Nephron progenitor cell (in vitro differentiated cells): Measurements from ENCODE around the gene C17orf78.
A peak's percentile ranks its signal among the peaks of the same experiment; 100 is the strongest.

Source experiments
- DNase-seq: peaks from one replicate; pipeline ENCODE4 v3.0.0; 2021
- H3K27ac Mint-ChIP-seq: 2 replicates; pipeline ENCODE4 v1.8.0; 2021; ENCODE audit warnings: mild to moderate bottlenecking, moderate library complexity, mixed read lengths
- H3K27me3 Mint-ChIP-seq: 2 replicates; pipeline ENCODE4 v1.8.0; 2021; ENCODE audit warnings: mild to moderate bottlenecking, low read depth, mixed read lengths; ENCODE audit not compliant: poor library complexity
- H3K36me3 Mint-ChIP-seq: 2 replicates; pipeline ENCODE4 v1.8.0; 2021; ENCODE audit warnings: low read depth, mixed read lengths
- H3K4me1 Mint-ChIP-seq: 2 replicates; pipeline ENCODE4 v1.8.0; 2021; ENCODE audit warnings: mixed read lengths
- H3K4me3 Mint-ChIP-seq: 2 replicates; pipeline ENCODE4 v1.8.0; 2021; ENCODE audit warnings: mild to moderate bottlenecking, moderate library complexity, mixed read lengths
- H3K9me3 Mint-ChIP-seq: 2 replicates; pipeline ENCODE4 v1.8.0; 2021; ENCODE audit warnings: mild to moderate bottlenecking, moderate library complexity, mixed read lengths
- CTCF ChIP-seq: fragments of 200-600 bp; sonication (generic); IDR thresholded peaks from 2 replicates; pipeline ENCODE4 v1.5.0; 2021; ENCODE audit warnings: antibody characterized with exemption

C17orf78 gene

GRCh38 chr17:37375706-37376105, at the start of gene C17orf78:
C17orf78 (plus strand) TSS chr17:37375985; CDS start chr17:37376093, 108 bp downstream.
- peaks cover 5% of the 10 kb centered on the region for H3K36me3 Mint-ChIP-seq
- H3K9me3 Mint-ChIP-seq = peaks cover 6% of the 10 kb centered on the region
- no peaks in the 10 kb centered on the region for H3K27me3 Mint-ChIP-seq
- DNase-seq = no peak
- H3K4me3 Mint-ChIP-seq = no peak within 1 kb of the TSS
- peaks cover 9% of the 10 kb centered on the region for H3K4me1 Mint-ChIP-seq
- H3K27ac Mint-ChIP-seq = no peak within 1 kb of the TSS
- no peak for TF ChIP-seq CTCF

GRCh38 chr17:37327341-37328090, 48.3 kb upstream of the C17orf78 start:
- H3K4me1 Mint-ChIP-seq = no peaks in the 10 kb centered on the region
- H3K36me3 Mint-ChIP-seq = peaks cover 60% of the 10 kb centered on the region
- TF ChIP-seq CTCF = no peak
- peak overlapping the region; percentile 52 for H3K27ac Mint-ChIP-seq
- H3K27me3 Mint-ChIP-seq = no peaks in the 10 kb centered on the region
- no peak for DNase-seq
- H3K9me3 Mint-ChIP-seq = no peaks in the 10 kb centered on the region
- H3K4me3 Mint-ChIP-seq = no peak overlapping the region

GRCh38 chr17:37338847-37339246, 36.9 kb upstream of the C17orf78 start:
- peaks cover 59% of the 10 kb centered on the region for H3K36me3 Mint-ChIP-seq
- H3K27me3 Mint-ChIP-seq = peaks cover 4% of the 10 kb centered on the region
- peaks cover 10% of the 10 kb centered on the region for H3K4me1 Mint-ChIP-seq
- H3K4me3 Mint-ChIP-seq = no peak overlapping the region
- DNase-seq = no peak
- H3K27ac Mint-ChIP-seq = peak overlapping the region; percentile 87
- no peaks in the 10 kb centered on the region for H3K9me3 Mint-ChIP-seq
- TF ChIP-seq CTCF = no peak

- DNase-seq = no peak
- H3K4me3 Mint-ChIP-seq = no peak overlapping the region
- peaks cover 10% of the 10 kb centered on the region for H3K4me1 Mint-ChIP-seq
- peaks cover 63% of the 10 kb centered on the region for H3K36me3 Mint-ChIP-seq
- peak overlapping the region; percentile 87 for H3K27ac Mint-ChIP-seq
- no peak for TF ChIP-seq CTCF
- H3K9me3 Mint-ChIP-seq = no peaks in the 10 kb centered on the region
- H3K27me3 Mint-ChIP-seq = peaks cover 4% of the 10 kb centered on the region
Observed at GRCh38 chr17:37339321-37339720, 36.5 kb upstream of the C17orf78 start.

- Mint-ChIP-seq H3K27me3 (peaks cover 4% of the 10 kb centered on the region), H3K4me1 (peaks cover 10% of the 10 kb centered on the region), H3K27ac (no peak overlapping the region), H3K4me3 (no peak overlapping the region), H3K36me3 (peaks cover 65% of the 10 kb centered on the region), H3K9me3 (peaks cover 10% of the 10 kb centered on the region)
- no peak for TF ChIP-seq CTCF
- no peak for DNase-seq
Observed at GRCh38 chr17:37340804-37341203, 35.0 kb upstream of the C17orf78 start.

GRCh38 chr17:37342589-37342988, 33.2 kb upstream of the C17orf78 start:
- peaks cover 10% of the 10 kb centered on the region for H3K4me1 Mint-ChIP-seq
- no peak overlapping the region for H3K27ac Mint-ChIP-seq
- H3K4me3 Mint-ChIP-seq = no peak overlapping the region
- peaks cover 27% of the 10 kb centered on the region for H3K9me3 Mint-ChIP-seq
- H3K36me3 Mint-ChIP-seq = peaks cover 71% of the 10 kb centered on the region
- no peak for DNase-seq
- peaks cover 4% of the 10 kb centered on the region for H3K27me3 Mint-ChIP-seq
- TF ChIP-seq CTCF = no peak
